Superior temporal gyrus (tissue), 1 donor: ENCODE results near the gene ZNF652.

Experiments
- DNase-seq: peaks from one replicate; pipeline ENCODE4 v3.0.0-alpha.2; 2016; ENCODE audit errors: extremely low spot score

ZNF652 gene

GRCh38 chr17:49358641-49359247 is 3.3 kb downstream of the ZNF652 start:
- peak; percentile 53 for DNase-seq

- DNase-seq = peak; percentile 64
Observed at GRCh38 chr17:49357516-49357915, 4.5 kb downstream of the ZNF652 start.

- no peak for DNase-seq
Observed at GRCh38 chr17:49356320-49356719, 5.7 kb downstream of the ZNF652 start.

- no peak for DNase-seq
Observed at GRCh38 chr17:49353607-49354006, 8.4 kb downstream of the ZNF652 start.

GRCh38 chr17:49352587-49353154 is 9.4 kb downstream of the ZNF652 start:
- DNase-seq = no peak

GRCh38 chr17:49351572-49352140 is 10.4 kb downstream of the ZNF652 start:
- no peak for DNase-seq

GRCh38 chr17:49349541-49349940 is 12.5 kb downstream of the ZNF652 start:
- DNase-seq = no peak

GRCh38 chr17:49344914-49345313 is 17.1 kb downstream of the ZNF652 start:
- DNase-seq = no peak

- DNase-seq = no peak
Observed at GRCh38 chr17:49343273-49343672, 18.8 kb downstream of the ZNF652 start.

GRCh38 chr17:49342575-49342936 is 19.5 kb downstream of the ZNF652 start:
- DNase-seq = no peak

GRCh38 chr17:49341356-49341755 is 20.7 kb downstream of the ZNF652 start:
- no peak for DNase-seq

GRCh38 chr17:49339354-49339753 is 22.7 kb downstream of the ZNF652 start:
- DNase-seq = no peak

GRCh38 chr17:49338883-49339282 is 23.2 kb downstream of the ZNF652 start:
- DNase-seq = no peak

GRCh38 chr17:49337884-49338283 is 24.2 kb downstream of the ZNF652 start:
- no peak for DNase-seq

GRCh38 chr17:49334744-49335512 is 27.1 kb downstream of the ZNF652 start:
- no peak for DNase-seq

- no peak for DNase-seq
Observed at GRCh38 chr17:49333804-49334203, 28.2 kb downstream of the ZNF652 start.

- DNase-seq = no peak
Observed at GRCh38 chr17:49327835-49328784, 33.9 kb downstream of the ZNF652 start.

GRCh38 chr17:49325980-49326379 is 36.1 kb downstream of the ZNF652 start:
- no peak for DNase-seq

- no peak for DNase-seq
Observed at GRCh38 chr17:49318435-49318965, 43.5 kb downstream of the ZNF652 start.

- no peak for DNase-seq
Observed at GRCh38 chr17:49316889-49317675, 45.0 kb downstream of the ZNF652 start.

- peak; percentile 53 for DNase-seq
Observed at GRCh38 chr17:49316258-49316570, 45.8 kb downstream of the ZNF652 start.
